ENCODE data around the gene ELP1.

The ELP1 gene

GRCh38 chr9:108880738-108881316 lies 53.1 kb downstream of the ELP1 start:
- Histone ChIP-seq H3K9ac (ENCODE audit: low read length) (no peak overlapping the region), H3K4me1 (ENCODE audit: control insufficient read depth, insufficient read depth, low read length) (no peaks in the 10 kb centered on the region), H3K27ac (ENCODE audit: low read depth, low read length) (no peak overlapping the region), H3K36me3 (ENCODE audit: control insufficient read depth, insufficient read depth, low read length) (peaks cover 59% of the 10 kb centered on the region), H3K4me3 (ENCODE audit: low read depth, low read length) (no peak overlapping the region), H3K9me3 (ENCODE audit: control insufficient read depth, insufficient read depth, low read depth, low read length) (no peaks in the 10 kb centered on the region), H3K27me3 (ENCODE audit: control insufficient read depth, insufficient read depth, low read length) (no peaks in the 10 kb centered on the region)

- Histone ChIP-seq H3K36me3 (ENCODE audit: control insufficient read depth, insufficient read depth, low read length) (peaks cover 84% of the 10 kb centered on the region), H3K4me3 (ENCODE audit: low read depth, low read length) (no peak overlapping the region), H3K4me1 (ENCODE audit: control insufficient read depth, insufficient read depth, low read length) (no peaks in the 10 kb centered on the region), H3K9ac (ENCODE audit: low read length) (no peak overlapping the region), H3K27me3 (ENCODE audit: control insufficient read depth, insufficient read depth, low read length) (no peaks in the 10 kb centered on the region), H3K9me3 (ENCODE audit: control insufficient read depth, insufficient read depth, low read depth, low read length) (no peaks in the 10 kb centered on the region), H3K27ac (ENCODE audit: low read depth, low read length) (no peak overlapping the region)
Observed at GRCh38 chr9:108877524-108877923, 56.4 kb downstream of the ELP1 start.

GRCh38 chr9:108876425-108876824 lies 57.5 kb downstream of the ELP1 start:
- Histone ChIP-seq H3K9ac (ENCODE audit: low read length) (no peak overlapping the region), H3K27me3 (ENCODE audit: control insufficient read depth, insufficient read depth, low read length) (no peaks in the 10 kb centered on the region), H3K27ac (ENCODE audit: low read depth, low read length) (no peak overlapping the region), H3K36me3 (ENCODE audit: control insufficient read depth, insufficient read depth, low read length) (peaks cover 84% of the 10 kb centered on the region), H3K4me1 (ENCODE audit: control insufficient read depth, insufficient read depth, low read length) (no peaks in the 10 kb centered on the region), H3K9me3 (ENCODE audit: control insufficient read depth, insufficient read depth, low read depth, low read length) (no peaks in the 10 kb centered on the region), H3K4me3 (ENCODE audit: low read depth, low read length) (no peak overlapping the region)

- Histone ChIP-seq H3K27ac (ENCODE audit: low read depth, low read length) (no peak overlapping the region), H3K9ac (ENCODE audit: low read length) (no peak overlapping the region), H3K9me3 (ENCODE audit: control insufficient read depth, insufficient read depth, low read depth, low read length) (no peaks in the 10 kb centered on the region), H3K36me3 (ENCODE audit: control insufficient read depth, insufficient read depth, low read length) (peaks cover 78% of the 10 kb centered on the region), H3K27me3 (ENCODE audit: control insufficient read depth, insufficient read depth, low read length) (no peaks in the 10 kb centered on the region), H3K4me3 (ENCODE audit: low read depth, low read length) (no peak overlapping the region), H3K4me1 (ENCODE audit: control insufficient read depth, insufficient read depth, low read length) (no peaks in the 10 kb centered on the region)
Observed at GRCh38 chr9:108874058-108874788, 59.7 kb downstream of the ELP1 start.

- no peaks in the 10 kb centered on the region for H3K4me1 ChIP-seq (ENCODE audit: control insufficient read depth, insufficient read depth, low read length)
- H3K4me3 ChIP-seq (ENCODE audit: low read depth, low read length) = no peak overlapping the region
- no peaks in the 10 kb centered on the region for H3K27me3 ChIP-seq (ENCODE audit: control insufficient read depth, insufficient read depth, low read length)
- peaks cover 46% of the 10 kb centered on the region for H3K36me3 ChIP-seq (ENCODE audit: control insufficient read depth, insufficient read depth, low read length)
- H3K9me3 ChIP-seq (ENCODE audit: control insufficient read depth, insufficient read depth, low read depth, low read length) = no peaks in the 10 kb centered on the region
- no peak overlapping the region for H3K27ac ChIP-seq (ENCODE audit: low read depth, low read length)
- H3K9ac ChIP-seq (ENCODE audit: low read length) = no peak overlapping the region
Observed at GRCh38 chr9:108869092-108869725, 64.7 kb downstream of the ELP1 start.

GRCh38 chr9:108867829-108868228 lies 66.1 kb downstream of the ELP1 start:
- no peaks in the 10 kb centered on the region for H3K9me3 ChIP-seq (ENCODE audit: control insufficient read depth, insufficient read depth, low read depth, low read length)
- H3K4me1 ChIP-seq (ENCODE audit: control insufficient read depth, insufficient read depth, low read length) = no peaks in the 10 kb centered on the region
- H3K4me3 ChIP-seq (ENCODE audit: low read depth, low read length) = no peak overlapping the region
- H3K27me3 ChIP-seq (ENCODE audit: control insufficient read depth, insufficient read depth, low read length) = no peaks in the 10 kb centered on the region
- peaks cover 33% of the 10 kb centered on the region for H3K36me3 ChIP-seq (ENCODE audit: control insufficient read depth, insufficient read depth, low read length)
- H3K27ac ChIP-seq (ENCODE audit: low read depth, low read length) = no peak overlapping the region
- H3K9ac ChIP-seq (ENCODE audit: low read length) = no peak overlapping the region

GRCh38 chr9:108867116-108867515 lies 66.8 kb downstream of the ELP1 start:
- Histone ChIP-seq H3K27me3 (ENCODE audit: control insufficient read depth, insufficient read depth, low read length) (no peaks in the 10 kb centered on the region), H3K4me3 (ENCODE audit: low read depth, low read length) (no peak overlapping the region), H3K27ac (ENCODE audit: low read depth, low read length) (no peak overlapping the region), H3K36me3 (ENCODE audit: control insufficient read depth, insufficient read depth, low read length) (peaks cover 32% of the 10 kb centered on the region), H3K9me3 (ENCODE audit: control insufficient read depth, insufficient read depth, low read depth, low read length) (no peaks in the 10 kb centered on the region), H3K9ac (ENCODE audit: low read length) (no peak overlapping the region), H3K4me1 (ENCODE audit: control insufficient read depth, insufficient read depth, low read length) (no peaks in the 10 kb centered on the region)

- no peaks in the 10 kb centered on the region for H3K4me1 ChIP-seq (ENCODE audit: control insufficient read depth, insufficient read depth, low read length)
- H3K9ac ChIP-seq (ENCODE audit: low read length) = no peak overlapping the region
- H3K36me3 ChIP-seq (ENCODE audit: control insufficient read depth, insufficient read depth, low read length) = peaks cover 22% of the 10 kb centered on the region
- no peak overlapping the region for H3K27ac ChIP-seq (ENCODE audit: low read depth, low read length)
- no peak overlapping the region for H3K4me3 ChIP-seq (ENCODE audit: low read depth, low read length)
- no peaks in the 10 kb centered on the region for H3K27me3 ChIP-seq (ENCODE audit: control insufficient read depth, insufficient read depth, low read length)
- H3K9me3 ChIP-seq (ENCODE audit: control insufficient read depth, insufficient read depth, low read depth, low read length) = no peaks in the 10 kb centered on the region
Observed at GRCh38 chr9:108866001-108866420, 67.9 kb downstream of the ELP1 start.

GRCh38 chr9:108865037-108865436 lies 68.9 kb downstream of the ELP1 start:
- Histone ChIP-seq H3K4me1 (ENCODE audit: control insufficient read depth, insufficient read depth, low read length) (no peaks in the 10 kb centered on the region), H3K27ac (ENCODE audit: low read depth, low read length) (no peak overlapping the region), H3K36me3 (ENCODE audit: control insufficient read depth, insufficient read depth, low read length) (peaks cover 15% of the 10 kb centered on the region), H3K9ac (ENCODE audit: low read length) (no peak overlapping the region), H3K9me3 (ENCODE audit: control insufficient read depth, insufficient read depth, low read depth, low read length) (no peaks in the 10 kb centered on the region), H3K4me3 (ENCODE audit: low read depth, low read length) (no peak overlapping the region), H3K27me3 (ENCODE audit: control insufficient read depth, insufficient read depth, low read length) (no peaks in the 10 kb centered on the region)

GRCh38 chr9:108864446-108864845 lies 69.5 kb downstream of the ELP1 start:
- Histone ChIP-seq H3K27me3 (ENCODE audit: control insufficient read depth, insufficient read depth, low read length) (no peaks in the 10 kb centered on the region), H3K4me3 (ENCODE audit: low read depth, low read length) (no peak overlapping the region), H3K4me1 (ENCODE audit: control insufficient read depth, insufficient read depth, low read length) (no peaks in the 10 kb centered on the region), H3K9ac (ENCODE audit: low read length) (no peak overlapping the region), H3K36me3 (ENCODE audit: control insufficient read depth, insufficient read depth, low read length) (peaks cover 13% of the 10 kb centered on the region), H3K9me3 (ENCODE audit: control insufficient read depth, insufficient read depth, low read depth, low read length) (no peaks in the 10 kb centered on the region), H3K27ac (ENCODE audit: low read depth, low read length) (no peak overlapping the region)

- H3K9me3 ChIP-seq (ENCODE audit: control insufficient read depth, insufficient read depth, low read depth, low read length) = no peaks in the 10 kb centered on the region
- peaks cover 7% of the 10 kb centered on the region for H3K36me3 ChIP-seq (ENCODE audit: control insufficient read depth, insufficient read depth, low read length)
- no peaks in the 10 kb centered on the region for H3K27me3 ChIP-seq (ENCODE audit: control insufficient read depth, insufficient read depth, low read length)
- H3K9ac ChIP-seq (ENCODE audit: low read length) = no peak overlapping the region
- no peak overlapping the region for H3K4me3 ChIP-seq (ENCODE audit: low read depth, low read length)
- no peak overlapping the region for H3K27ac ChIP-seq (ENCODE audit: low read depth, low read length)
- H3K4me1 ChIP-seq (ENCODE audit: control insufficient read depth, insufficient read depth, low read length) = no peaks in the 10 kb centered on the region
Observed at GRCh38 chr9:108863891-108864290, 70.0 kb downstream of the ELP1 start.
